GM18909 (cell line): ENCODE data around the gene CBX3.
"Not testable (repeated sequence)": the region's sequence is repeated elsewhere in the genome, so short reads cannot be mapped to it uniquely, and the experiment has no call there.

Experiments used
- ATAC-seq: cut with Tn5 transposase; IDR thresholded peaks from one replicate; pipeline ENCODE4 v1.9.1; 2021; ENCODE audit warnings: mild to moderate bottlenecking; ENCODE audit not compliant: unreplicated experiment, poor library complexity

Gene CBX3

GRCh38 chr7:26201247-26202018 lies at the start of gene CBX3:
Gene CBX3, plus strand, starts transcription at chr7:26201745. Its CDS starts 1,254 bp downstream, at chr7:26202999.
- peak; percentile 46 for ATAC-seq

GRCh38 chr7:26151953-26152781 lies 49.4 kb upstream of the CBX3 start, which contains the start of gene NFE2L3:
Gene NFE2L3, plus strand, starts transcription at chr7:26152198. Its CDS starts 301 bp downstream, at chr7:26152499.
- ATAC-seq, result peak; percentile 73

GRCh38 chr7:26152782-26153240 lies 48.7 kb upstream of the CBX3 start:
- peak; percentile 29 for ATAC-seq

- no peak for ATAC-seq
Measured at GRCh38 chr7:26153241-26153822, 48.2 kb upstream of the CBX3 start.

DNA sequence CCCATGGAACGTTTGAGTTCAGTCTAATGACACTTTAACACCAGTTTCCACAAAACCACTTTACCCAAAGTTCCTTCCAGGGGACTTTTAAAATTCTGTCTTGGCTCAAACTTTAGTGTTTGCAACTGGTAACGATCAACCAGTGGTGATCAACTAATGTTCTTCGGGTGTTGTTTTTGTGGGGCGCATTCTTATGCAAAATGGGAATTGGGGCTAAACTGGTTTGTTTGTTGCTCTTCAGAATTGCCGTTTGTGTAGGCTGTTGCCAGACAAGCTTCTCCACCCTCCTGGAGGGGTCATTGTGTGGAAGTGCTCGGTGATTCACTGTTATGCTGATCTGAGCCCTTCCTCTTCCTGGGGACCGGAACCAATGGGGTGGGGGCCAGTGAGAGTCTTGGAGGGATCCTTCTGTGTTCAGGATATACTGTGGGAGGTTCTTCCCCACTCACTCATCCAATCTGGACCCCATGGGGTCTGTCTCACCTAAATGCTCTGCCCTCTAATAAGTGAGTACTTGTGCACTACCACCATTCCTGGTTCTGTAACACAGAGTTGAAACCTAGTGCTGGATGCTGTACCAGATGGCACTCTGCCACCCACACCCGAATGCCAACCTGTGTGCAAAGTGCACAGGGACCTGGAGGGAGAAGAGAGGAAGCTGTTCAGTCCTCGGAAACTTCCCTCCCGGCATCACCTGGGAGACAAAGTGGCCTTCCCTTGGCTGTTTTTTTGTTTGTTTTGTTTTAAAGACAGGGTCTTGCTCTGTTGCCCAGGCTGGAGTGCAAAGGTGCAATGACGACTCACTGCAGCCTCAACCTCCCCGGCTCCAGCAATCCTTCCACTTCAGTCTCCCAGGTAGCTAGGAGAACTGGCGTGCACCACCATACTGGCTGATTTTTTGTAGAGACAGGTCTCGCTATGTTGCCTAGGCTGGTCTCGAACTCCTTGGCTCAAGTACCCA lies 47.4 kb upstream of the CBX3 start:
- no peak for ATAC-seq

- no peak for ATAC-seq
Measured at GRCh38 chr7:26155531-26156375, 45.8 kb upstream of the CBX3 start.

GRCh38 chr7:26156451-26157420 lies 44.8 kb upstream of the CBX3 start:
- peak; percentile 28 for ATAC-seq

DNA sequence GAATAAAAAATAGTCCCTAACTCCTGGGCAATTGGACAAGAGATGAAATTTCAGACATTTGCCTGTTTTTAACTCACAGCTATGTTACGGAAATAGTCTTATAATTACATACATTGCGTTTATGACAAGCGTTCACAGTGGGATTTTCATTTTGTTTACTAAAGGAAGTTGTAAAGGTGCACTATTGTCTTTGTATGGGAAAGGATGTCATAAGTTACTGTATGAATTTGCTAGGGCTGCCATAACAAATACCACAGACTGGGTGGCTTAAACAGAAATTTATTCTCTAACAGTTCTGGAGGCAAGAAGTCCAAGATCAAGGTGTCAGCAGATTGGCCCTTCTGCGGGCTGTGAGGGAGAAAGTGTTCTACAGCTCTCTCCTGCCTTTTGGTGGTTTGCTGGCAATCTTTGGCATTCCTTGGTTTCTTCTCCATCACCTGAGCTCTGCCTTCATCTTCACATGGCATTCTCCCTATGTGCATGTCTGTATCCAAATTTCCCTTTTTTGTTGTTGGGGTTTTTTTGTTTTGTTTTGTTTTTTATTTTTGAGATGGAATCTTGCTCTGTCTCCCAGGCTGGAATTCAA lies 43.9 kb upstream of the CBX3 start:
- no peak for ATAC-seq

GRCh38 chr7:26159243-26159642 lies 42.3 kb upstream of the CBX3 start:
- no peak for ATAC-seq

GRCh38 chr7:26160896-26161295 lies 40.6 kb upstream of the CBX3 start:
- no peak for ATAC-seq

DNA sequence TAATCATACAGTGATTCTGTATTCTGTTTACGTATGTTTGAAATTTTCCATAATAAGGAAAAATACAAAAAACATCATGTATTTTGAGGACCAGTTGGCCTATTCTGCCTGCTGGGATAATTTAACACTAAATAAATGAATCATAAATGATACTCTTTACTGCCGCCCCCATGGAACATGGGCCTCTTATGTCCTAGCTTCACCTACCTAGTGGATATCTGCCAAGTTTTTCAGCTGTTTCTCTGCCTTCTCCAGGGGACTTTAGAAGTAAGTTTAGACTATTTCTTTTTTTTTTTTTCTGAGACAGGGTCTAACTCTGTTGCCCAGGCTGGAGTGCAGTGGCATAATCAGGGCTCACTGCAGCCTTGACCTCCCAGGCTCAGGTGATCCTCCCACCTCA lies 39.1 kb upstream of the CBX3 start:
- ATAC-seq, result no peak

DNA sequence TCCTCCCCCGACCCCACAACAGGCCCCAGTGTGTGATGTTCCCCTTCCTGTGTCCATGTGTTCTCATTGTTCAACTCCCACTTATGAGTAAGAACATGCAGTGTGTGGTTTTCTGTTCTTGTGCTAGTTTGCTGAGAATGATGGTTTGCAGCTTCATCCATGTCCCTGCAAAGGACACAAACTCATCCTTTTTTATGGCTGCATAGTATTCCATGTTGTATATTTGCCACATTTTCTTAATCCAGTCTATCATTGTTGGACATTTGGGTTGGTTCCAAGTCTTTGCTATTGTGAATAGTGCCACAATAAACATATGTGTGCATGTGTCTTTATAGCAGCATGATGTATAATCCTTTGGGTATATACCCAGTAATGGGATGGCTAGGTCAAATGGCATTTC lies 37.7 kb upstream of the CBX3 start:
- not testable (repeated sequence) for ATAC-seq

DNA sequence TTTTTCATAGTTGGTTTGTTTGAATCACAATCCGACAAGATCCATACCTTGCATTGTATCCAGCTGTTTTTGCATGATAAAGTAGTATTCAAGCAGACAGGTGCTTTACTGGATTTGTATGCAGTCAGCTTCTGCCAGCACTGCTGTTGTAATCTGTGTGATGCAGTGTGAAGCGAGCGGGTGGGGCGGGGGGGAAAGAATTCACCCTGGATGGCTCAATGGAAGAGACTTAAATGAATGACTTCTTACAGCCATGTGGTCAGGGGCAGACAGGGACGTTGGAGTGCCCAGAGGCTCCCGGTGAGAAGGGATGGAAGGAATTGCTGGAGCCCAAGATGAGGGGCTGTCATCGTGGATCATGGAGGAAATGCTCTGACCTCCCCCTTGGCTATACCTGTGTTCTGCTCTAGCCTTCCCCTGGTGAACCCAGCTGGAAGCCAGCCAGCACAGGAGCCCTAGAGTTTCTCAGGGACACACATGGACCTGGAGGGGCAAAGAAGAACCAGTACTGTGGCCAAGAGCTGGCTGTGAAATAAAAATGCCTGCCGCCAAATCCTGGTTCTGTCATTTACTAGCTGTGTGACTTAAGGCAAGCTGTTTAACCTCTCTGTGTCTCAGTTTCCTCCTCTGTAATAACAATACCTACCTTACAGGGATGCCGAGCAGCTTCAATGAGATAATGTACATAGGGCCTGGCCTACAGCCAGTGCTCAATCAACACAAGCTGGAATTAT lies 35.4 kb upstream of the CBX3 start:
- ATAC-seq, result peak; percentile 11

DNA sequence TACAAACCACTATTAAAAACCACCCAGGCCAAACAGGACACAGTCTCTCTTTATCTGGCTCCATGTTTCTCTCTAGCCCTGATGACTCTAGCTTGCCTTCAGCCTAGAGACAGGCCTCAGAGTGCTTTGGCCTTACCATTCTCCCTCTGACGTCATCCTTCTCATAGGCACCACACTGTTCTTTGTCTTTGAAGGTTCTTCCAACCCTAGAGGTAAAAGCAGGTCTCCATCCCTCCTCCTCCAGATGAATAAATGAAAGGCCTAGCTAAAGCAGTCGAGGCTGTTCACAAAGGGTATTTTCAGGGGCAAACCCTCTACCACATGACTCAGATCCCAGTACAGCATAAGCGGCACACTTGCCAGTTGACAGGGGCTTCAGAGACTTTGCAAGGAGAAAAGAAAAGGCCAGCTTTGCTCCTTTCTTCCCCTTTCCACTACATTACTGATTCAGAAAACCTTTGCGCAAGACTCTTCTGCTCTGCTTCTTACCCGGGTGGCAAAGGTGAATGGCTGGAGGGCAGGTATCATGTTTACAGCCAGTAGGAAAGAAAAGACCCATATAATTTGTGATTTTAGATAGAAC lies 34.8 kb upstream of the CBX3 start:
- ATAC-seq, result peak; percentile 26

DNA sequence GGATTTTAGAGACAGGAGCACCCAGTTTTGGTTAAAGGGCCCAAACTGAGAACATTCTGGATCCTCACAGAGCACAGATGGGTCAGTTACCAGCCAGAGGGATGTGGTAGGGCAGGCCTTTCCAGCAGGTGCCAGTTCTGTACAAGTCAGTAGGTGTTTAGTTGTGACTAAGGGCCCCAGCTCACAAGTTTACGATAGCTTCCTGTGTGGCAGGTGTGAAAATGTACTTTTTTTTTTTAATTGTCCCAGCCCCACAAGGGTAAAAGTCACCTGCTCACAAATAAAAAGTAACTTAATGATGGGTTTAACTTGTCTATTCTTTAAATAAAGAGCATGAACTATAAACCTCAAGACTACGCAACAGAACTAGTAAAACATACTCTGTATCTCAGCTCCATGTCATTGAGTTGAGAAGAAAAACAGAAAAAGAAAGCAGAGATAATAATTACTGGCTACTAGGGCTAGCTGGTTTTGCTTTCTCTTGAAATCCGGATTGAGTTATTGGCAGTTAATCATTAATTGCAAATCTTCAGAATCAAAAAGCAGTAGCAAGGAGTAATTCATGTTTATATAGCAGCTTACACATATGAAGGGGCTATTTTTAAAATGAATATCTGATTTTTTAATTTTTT lies 34.1 kb upstream of the CBX3 start:
- ATAC-seq, result peak; percentile 89

GRCh38 chr7:26168458-26169023 lies 33.0 kb upstream of the CBX3 start:
- ATAC-seq, result no peak
